ENCODE data around the gene ACSF2.

ACSF2 gene

DNA sequence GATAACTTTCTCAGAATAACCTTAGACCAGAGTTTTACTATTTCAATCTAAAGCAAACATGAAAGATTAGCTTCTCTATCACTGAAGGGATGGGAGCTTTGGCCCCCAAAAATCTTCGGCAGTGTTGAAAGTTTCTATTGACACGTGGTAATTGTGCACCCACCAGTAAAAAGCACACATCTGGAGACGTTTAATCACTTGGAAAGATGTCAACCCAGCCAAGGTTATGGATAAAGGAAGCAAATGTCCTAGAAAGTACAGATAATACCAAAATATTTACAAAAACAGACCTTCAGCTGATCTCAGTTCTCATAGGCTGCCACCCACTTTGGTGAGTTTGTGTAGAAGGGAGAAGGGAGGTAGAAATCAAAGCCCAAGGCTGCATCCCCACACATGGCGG, 87.5 kb downstream of the ACSF2 start:
- no peaks in the 10 kb centered on the region for H3K79me2 ChIP-seq (ENCODE audit: insufficient read depth, low read length)
- no peak overlapping the region for H3K4me2 ChIP-seq (ENCODE audit: low read depth, low read length, poor library complexity, severe bottlenecking)
- TF ChIP-seq EZH2phosphoT487 (conservative IDR thresholded peaks at IDR 0.05; ENCODE audit: low read length), result no peak
- TF ChIP-seq, protein P1, sequence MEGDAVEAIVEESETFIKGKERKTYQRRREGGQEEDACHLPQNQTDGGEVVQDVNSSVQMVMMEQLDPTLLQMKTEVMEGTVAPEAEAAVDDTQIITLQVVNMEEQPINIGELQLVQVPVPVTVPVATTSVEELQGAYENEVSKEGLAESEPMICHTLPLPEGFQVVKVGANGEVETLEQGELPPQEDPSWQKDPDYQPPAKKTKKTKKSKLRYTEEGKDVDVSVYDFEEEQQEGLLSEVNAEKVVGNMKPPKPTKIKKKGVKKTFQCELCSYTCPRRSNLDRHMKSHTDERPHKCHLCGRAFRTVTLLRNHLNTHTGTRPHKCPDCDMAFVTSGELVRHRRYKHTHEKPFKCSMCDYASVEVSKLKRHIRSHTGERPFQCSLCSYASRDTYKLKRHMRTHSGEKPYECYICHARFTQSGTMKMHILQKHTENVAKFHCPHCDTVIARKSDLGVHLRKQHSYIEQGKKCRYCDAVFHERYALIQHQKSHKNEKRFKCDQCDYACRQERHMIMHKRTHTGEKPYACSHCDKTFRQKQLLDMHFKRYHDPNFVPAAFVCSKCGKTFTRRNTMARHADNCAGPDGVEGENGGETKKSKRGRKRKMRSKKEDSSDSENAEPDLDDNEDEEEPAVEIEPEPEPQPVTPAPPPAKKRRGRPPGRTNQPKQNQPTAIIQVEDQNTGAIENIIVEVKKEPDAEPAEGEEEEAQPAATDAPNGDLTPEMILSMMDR (IDR thresholded peaks at IDR 0.05; ENCODE audit: insufficient read depth, low read length, poor library complexity, severe bottlenecking), result no peak
- no peaks in the 10 kb centered on the region for H3K27me3 ChIP-seq (ENCODE audit: low read length)
- H3K9me2 ChIP-seq (replicated peaks; ENCODE audit: insufficient read depth, low read length), result no peaks in the 10 kb centered on the region
- H3K9me3 ChIP-seq (ENCODE audit: insufficient read depth, low read length), result no peaks in the 10 kb centered on the region
- no peak overlapping the region for H3K9ac ChIP-seq (ENCODE audit: low read length)
- H3F3A ChIP-seq (ENCODE audit: insufficient read depth), result no peaks in the 10 kb centered on the region
- H3K4me3 ChIP-seq (ENCODE audit: insufficient read depth, low read length, poor library complexity, severe bottlenecking), result no peak overlapping the region
- H4K20me1 ChIP-seq (ENCODE audit: low read depth, low read length), result no peaks in the 10 kb centered on the region
- H2AFZ ChIP-seq (ENCODE audit: low read depth, low read length, severe bottlenecking), result no peak overlapping the region
- no peaks in the 10 kb centered on the region for H3K36me3 ChIP-seq (ENCODE audit: low read length)
- no peak overlapping the region for H3K27ac ChIP-seq (ENCODE audit: low read depth, low read length)

DNA sequence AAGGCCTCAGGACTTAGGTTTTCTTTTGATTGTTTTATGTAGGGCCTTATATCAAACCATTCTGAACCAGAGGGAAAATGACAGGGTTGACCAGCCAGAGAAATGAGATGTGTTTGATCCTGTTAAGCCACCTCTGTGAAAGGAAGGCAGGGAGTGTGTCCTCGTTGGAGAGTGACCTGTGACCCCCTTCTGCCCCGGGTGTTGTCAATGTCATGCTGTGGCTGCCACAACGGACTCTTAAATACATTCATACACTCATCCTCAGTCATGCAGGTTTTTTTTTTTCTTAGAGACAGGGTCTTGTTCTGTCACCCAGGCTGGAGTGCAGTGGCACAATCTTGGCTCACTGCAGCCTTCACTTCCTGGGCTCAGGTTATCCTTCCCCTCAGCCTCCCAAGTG, 88.4 kb downstream of the ACSF2 start:
- Histone ChIP-seq H4K20me1 (ENCODE audit: low read depth, low read length) (no peaks in the 10 kb centered on the region), H3K9ac (ENCODE audit: low read length) (no peak overlapping the region), H3K9me3 (ENCODE audit: insufficient read depth, low read length) (no peaks in the 10 kb centered on the region), H3K36me3 (ENCODE audit: low read length) (no peaks in the 10 kb centered on the region), H3K27ac (ENCODE audit: low read depth, low read length) (no peak overlapping the region), H3K79me2 (ENCODE audit: insufficient read depth, low read length) (no peaks in the 10 kb centered on the region), H2AFZ (ENCODE audit: low read depth, low read length, severe bottlenecking) (no peak overlapping the region), H3F3A (ENCODE audit: insufficient read depth) (no peaks in the 10 kb centered on the region), H3K4me2 (ENCODE audit: low read depth, low read length, poor library complexity, severe bottlenecking) (no peak overlapping the region), H3K27me3 (ENCODE audit: low read length) (no peaks in the 10 kb centered on the region), H3K4me3 (ENCODE audit: insufficient read depth, low read length, poor library complexity, severe bottlenecking) (no peak overlapping the region), H3K9me2 (replicated peaks; ENCODE audit: insufficient read depth, low read length) (no peaks in the 10 kb centered on the region)
- no peak for TF ChIP-seq EZH2phosphoT487 (conservative IDR thresholded peaks at IDR 0.05; ENCODE audit: low read length)
- TF ChIP-seq, protein P1 (IDR thresholded peaks at IDR 0.05; ENCODE audit: insufficient read depth, low read length, poor library complexity, severe bottlenecking), result no peak

DNA sequence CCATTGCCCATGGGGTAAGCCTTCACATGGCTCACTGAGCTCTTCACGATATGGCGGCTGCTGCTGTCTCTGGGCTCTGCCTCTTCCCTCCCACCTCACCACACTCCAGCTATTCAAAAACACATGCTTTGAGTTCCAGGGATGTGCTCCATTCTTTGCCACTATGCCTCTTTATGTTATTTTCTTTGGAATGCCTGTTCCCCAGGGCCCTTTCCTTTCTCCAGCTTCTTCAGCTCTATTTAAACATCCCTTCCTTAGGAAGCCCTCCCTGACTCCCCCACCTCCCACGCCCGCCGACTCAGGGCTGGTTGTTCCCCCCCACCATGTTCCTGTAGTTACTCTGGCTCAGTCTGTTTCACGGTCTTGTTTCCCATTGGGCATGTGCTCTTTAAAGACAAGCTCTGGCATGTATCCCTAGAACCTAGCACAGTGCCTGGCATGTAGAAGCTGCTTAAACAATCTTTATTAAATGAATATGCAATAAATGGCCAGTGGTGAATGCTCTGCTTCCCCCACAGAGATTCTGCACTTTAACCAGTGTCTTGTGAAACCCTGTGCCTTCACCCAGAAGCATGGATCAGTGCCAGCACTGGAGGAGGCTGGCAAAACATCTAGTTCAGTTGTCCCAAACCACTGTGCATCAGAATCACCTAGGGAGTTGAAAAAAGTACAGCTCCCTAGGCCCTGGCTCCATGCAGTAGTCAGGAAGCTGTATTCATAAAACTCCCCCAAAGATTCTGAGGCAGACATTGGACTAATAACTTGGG, 89.1 kb downstream of the ACSF2 start:
- H3K27ac ChIP-seq (ENCODE audit: low read depth, low read length), result no peak overlapping the region
- H3K79me2 ChIP-seq (ENCODE audit: insufficient read depth, low read length), result no peaks in the 10 kb centered on the region
- no peak overlapping the region for H3K9ac ChIP-seq (ENCODE audit: low read length)
- no peaks in the 10 kb centered on the region for H3F3A ChIP-seq (ENCODE audit: insufficient read depth)
- no peaks in the 10 kb centered on the region for H3K9me3 ChIP-seq (ENCODE audit: insufficient read depth, low read length)
- H3K27me3 ChIP-seq (ENCODE audit: low read length), result no peaks in the 10 kb centered on the region
- no peak overlapping the region for H2AFZ ChIP-seq (ENCODE audit: low read depth, low read length, severe bottlenecking)
- H3K4me2 ChIP-seq (ENCODE audit: low read depth, low read length, poor library complexity, severe bottlenecking), result no peak overlapping the region
- no peaks in the 10 kb centered on the region for H4K20me1 ChIP-seq (ENCODE audit: low read depth, low read length)
- TF ChIP-seq, protein P1 (IDR thresholded peaks at IDR 0.05; ENCODE audit: insufficient read depth, low read length, poor library complexity, severe bottlenecking), result no peak
- TF ChIP-seq EZH2phosphoT487 (conservative IDR thresholded peaks at IDR 0.05; ENCODE audit: low read length), result no peak
- no peaks in the 10 kb centered on the region for H3K36me3 ChIP-seq (ENCODE audit: low read length)
- H3K4me3 ChIP-seq (ENCODE audit: insufficient read depth, low read length, poor library complexity, severe bottlenecking), result no peak overlapping the region
- H3K9me2 ChIP-seq (replicated peaks; ENCODE audit: insufficient read depth, low read length), result no peaks in the 10 kb centered on the region

Measured in SU-DHL-6 (cell line).